GM20000 (cell line): ENCODE results near the gene SUSD1.
"Not testable (repeated sequence)": the region's sequence is repeated elsewhere in the genome, so short reads cannot be mapped to it uniquely, and the experiment has no call there.

ENCODE experiments used
- DNase-seq: peaks from one replicate; pipeline ENCODE4 v3.0.0; 2012; ENCODE audit warnings: low spot score
- CTCF ChIP-seq: IDR thresholded peaks from 2 replicates; pipeline ENCODE4 v1.5.1; 2012; ENCODE audit warnings: mild to moderate bottlenecking, control low read depth; ENCODE audit errors: extremely low read depth, missing control alignments

The SUSD1 gene

GRCh38 chr9:112140936-112141335 is 34.2 kb downstream of the SUSD1 start:
- TF ChIP-seq CTCF, result no peak
- no peak for DNase-seq

- no peak for DNase-seq
- no peak for TF ChIP-seq CTCF
Measured at GRCh38 chr9:112137066-112137465, 38.0 kb downstream of the SUSD1 start.

GRCh38 chr9:112135706-112136105 is 39.4 kb downstream of the SUSD1 start:
- TF ChIP-seq CTCF, result no peak
- no peak for DNase-seq

- not testable (repeated sequence) for DNase-seq
Measured at GRCh38 chr9:112133806-112134205, 41.3 kb downstream of the SUSD1 start.

- no peak for TF ChIP-seq CTCF
- no peak for DNase-seq
Measured at GRCh38 chr9:112132356-112132755, 42.7 kb downstream of the SUSD1 start.

- no peak for DNase-seq
- no peak for TF ChIP-seq CTCF
Measured at GRCh38 chr9:112130997-112131396, 44.1 kb downstream of the SUSD1 start.

GRCh38 chr9:112130347-112130746 is 44.8 kb downstream of the SUSD1 start:
- DNase-seq, result no peak
- no peak for TF ChIP-seq CTCF

- DNase-seq, result no peak
- no peak for TF ChIP-seq CTCF
Measured at GRCh38 chr9:112129246-112129645, 45.9 kb downstream of the SUSD1 start.

- not testable (repeated sequence) for DNase-seq
Measured at GRCh38 chr9:112128399-112128798, 46.7 kb downstream of the SUSD1 start.
